ENCODE data around the gene B3GLCT.

B3GLCT gene

DNA sequence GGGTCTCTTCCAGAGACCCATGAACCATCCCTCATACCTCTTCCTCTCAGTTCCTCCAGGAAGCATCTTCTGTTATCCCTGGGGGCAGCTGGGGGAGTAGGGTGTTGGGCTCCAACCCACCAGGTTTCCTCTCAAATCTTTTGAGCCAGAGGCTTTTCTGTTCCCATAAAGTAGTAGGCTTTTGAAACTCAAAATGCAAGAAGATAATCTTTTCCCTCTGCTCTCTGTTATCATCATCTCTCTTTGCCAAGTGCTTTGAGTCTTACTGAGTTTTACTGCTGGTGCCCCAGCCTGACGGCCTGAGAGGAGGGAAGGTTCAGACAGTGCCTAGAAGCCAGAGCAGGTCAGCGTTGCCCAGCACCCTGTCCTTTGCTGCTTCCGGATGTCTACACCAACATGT is 157.2 kb downstream of the B3GLCT start:
- no peak for DNase-seq

DNA sequence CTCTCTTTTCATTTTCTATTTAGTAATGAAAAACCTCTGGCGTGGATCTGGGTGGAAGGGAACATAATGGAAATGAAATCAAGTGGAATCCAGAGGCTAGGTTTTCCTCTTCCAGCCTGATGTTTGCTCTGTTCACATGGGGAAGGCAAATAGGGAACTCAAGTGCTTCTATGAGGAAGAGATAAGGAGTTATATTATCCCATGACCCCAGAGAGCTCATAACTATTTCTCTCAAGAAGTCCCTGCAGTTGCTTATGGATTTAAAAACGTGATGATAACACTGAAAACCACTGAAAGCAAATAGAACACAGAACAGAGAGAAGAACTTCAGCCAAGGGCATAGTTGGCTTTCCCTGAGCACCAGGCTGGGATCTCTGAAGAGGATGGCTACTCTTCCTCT is 157.8 kb downstream of the B3GLCT start:
- no peak for DNase-seq

DNA sequence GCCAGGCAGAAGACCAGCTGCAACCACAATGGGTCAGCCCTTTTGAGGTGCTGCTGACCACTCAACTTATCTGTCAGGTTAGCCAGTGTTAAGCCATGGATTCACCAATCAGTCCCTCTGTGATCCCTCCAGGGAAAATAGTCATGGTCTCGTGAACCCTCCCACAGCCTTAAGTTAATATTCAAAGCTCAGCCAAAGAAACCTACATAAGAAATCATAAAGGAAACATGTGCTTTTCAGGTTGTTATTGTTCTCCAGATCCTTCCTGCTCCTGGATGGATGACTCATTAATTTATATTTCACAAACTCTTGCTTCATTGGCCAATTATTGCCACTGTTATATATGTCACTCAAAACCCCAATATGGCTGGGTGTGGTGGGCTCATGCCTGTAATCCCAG is 161.9 kb downstream of the B3GLCT start:
- DNase-seq = no peak

DNA sequence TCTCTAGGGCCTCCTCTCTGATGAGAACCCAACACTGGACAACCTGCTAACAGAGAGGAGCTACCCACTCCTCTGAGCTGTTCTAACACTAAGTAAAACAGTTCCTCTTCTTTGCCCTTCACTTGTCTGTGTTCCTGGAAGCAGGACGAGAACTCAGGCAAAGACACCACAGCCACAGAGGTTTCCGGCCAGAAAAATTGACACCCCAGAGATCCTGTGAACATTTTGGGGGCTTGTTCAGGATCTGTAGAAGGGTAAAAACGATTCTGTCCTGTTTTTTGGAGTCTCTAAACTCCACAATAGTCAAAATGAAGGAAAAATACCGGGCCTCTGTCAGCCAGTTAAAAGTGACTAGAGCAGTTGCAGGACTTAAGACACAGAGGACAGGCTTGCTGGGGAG is 165.9 kb downstream of the B3GLCT start:
- no peak for DNase-seq

DNA sequence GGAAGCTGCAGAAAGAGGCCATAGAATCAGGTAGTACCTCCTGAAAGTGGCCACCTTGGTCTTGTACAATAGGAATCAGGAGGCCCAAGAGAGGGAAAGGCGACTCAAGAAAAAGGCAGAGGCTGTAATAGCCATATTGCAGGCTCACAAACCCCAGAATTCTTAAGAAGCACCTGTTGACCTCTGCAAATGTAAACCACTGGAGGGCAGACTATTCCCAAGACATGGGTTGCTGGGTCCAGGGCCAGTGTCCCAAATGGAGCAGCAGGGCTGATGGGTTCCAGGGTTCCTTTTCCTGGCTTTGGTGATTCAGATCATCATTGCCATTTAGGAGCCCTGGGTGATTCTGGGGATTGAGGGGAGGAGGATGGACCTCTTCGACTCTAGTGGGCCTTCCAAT is 167.6 kb downstream of the B3GLCT start:
- DNase-seq = no peak

DNA sequence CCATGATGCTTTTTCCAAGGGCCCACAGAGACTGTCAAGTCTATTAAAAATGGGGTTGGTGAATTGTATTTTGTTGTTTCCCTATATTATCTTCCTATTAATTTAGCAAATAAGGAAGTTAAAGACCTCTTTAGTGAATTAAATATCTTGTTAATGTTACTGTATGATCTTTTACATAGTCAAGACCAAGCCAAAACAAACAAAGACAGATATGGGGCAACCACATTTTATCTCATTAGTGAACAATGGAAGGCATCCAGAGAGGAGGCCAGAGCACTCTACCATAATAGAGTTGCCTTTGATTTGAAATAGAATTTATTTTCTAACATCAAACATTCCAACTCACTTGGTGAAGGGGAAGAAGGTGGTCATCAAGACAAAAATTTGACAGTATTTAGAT is 169.4 kb downstream of the B3GLCT start:
- no peak for DNase-seq

DNA sequence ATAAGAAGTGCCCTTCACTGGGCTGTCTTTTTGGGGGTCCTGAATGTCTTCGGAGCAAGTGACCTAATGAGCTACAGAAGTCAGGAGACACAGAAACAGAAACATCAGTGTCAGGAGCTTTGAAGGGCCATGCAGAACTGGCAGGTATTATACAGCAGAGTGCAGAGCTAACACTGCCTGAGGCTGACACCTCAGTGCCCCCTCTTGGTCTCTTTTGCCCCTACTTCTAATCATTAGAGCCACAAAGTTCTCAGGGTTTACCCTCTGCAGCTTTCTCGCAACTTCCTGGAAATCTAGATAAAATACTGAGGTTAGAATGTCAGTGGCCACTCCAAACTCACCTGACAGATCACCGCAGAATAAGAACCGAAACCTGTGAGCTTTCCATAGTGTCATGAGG is 172.7 kb downstream of the B3GLCT start:
- DNase-seq = no peak

DNA sequence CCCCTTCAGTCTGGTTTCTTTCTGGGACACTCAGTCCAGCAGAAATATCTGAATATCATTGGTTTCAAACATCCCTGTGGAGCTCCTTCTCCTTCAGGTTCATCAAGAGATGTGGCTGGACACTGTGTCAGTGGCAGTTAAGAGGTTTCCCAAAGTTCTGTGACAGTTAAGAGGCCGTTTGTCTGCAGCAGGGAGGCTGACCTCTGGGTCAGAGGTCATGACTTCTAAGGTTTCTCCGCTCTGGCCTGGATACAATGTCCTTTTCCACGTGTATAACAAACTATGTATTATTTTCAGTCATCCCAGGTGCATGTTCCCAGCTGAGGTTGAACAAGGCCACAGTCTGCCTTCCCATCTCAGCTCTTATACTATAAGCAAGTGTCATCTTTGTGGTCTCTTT is 174.9 kb downstream of the B3GLCT start:
- DNase-seq = no peak

DNA sequence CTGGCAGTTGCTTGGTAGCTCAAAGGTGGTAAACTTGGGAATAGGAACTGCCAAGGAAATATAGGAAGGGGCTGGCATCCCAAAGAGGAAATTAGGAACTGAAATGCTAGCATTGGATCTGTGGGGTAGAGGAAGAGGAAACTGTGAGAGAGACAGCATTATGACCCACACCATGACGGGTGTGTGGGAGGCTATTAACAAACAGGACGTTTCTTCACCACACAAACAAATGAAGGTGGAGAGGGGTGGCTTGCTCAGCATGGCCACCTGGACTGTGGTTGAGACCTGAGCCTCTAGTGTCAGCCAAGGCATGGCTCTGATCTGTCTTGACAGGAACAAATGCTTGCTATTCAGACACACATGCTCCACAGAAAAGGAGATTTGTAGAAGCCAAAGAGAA is 178.2 kb downstream of the B3GLCT start:
- no peak for DNase-seq

DNA sequence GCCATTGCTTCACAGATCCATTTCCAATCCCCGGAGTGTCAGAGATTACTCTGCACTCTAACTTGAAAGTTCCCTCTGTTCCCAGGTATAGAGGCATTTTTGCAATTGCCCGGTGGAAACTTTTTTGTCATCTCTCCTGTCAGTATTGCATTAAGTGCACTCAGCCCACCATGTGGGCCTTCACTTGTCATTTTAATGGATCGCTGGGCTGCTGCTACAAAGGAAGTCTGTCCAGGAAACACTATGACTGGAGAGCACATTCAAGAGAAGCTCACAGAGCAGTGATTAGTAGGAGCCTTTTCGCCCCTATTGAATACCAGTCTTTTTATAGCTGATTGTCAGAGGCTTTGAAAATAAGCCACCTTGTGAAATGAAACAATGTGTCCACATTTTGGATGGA is 180.9 kb downstream of the B3GLCT start:
- no peak for DNase-seq

All from activated CD4-positive, CD25-positive, alpha-beta regulatory T cell treated with anti-CD3 and anti-CD28 coated beads, Interleukin-2, amount 50 U/mL, for 72 hours (primary cell).